Common myeloid progenitor, CD34-positive (primary cell): ENCODE measurements around the gene TBL3.
A peak's percentile ranks its signal among the peaks of the same experiment; 100 is the strongest.

Source experiments
- CTCF ChIA-PET: fragments of 350-600 bp; sonication (Branson Sonifier 250); formaldehyde crosslinking; loops from one replicate; lab custom pipeline; 2021; ENCODE audit warnings: antibody characterized with exemption; lab: Charles Lee
- POLR2A ChIA-PET: fragments of 350-600 bp; sonication (Branson Sonifier 250); formaldehyde crosslinking; loops from one replicate; lab custom pipeline; 2021; ENCODE audit warnings: antibody characterized with exemption; lab: Charles Lee
- DNase-seq, 3 donors: peaks; one replicate each; pipeline versions ENCODE4 v3.0.0 to v3.0.0-alpha.2; 2013
- H3K27ac ChIP-seq, 2 experiments: 1 replicate in 1 of 2; 2 replicates in 1 of 2; pipeline ENCODE4 v1.7.0; 2013; ENCODE audit warnings: inconsistent platforms in 2 of 2, low read length in 2 of 2, mild to moderate bottlenecking in 2 of 2, low read depth in 1 of 2, moderate library complexity in 1 of 2; ENCODE audit not compliant: severe bottlenecking in 2 of 2, insufficient read depth in 1 of 2, poor library complexity in 1 of 2
- H3K27me3 ChIP-seq, 5 experiments: replicated peaks in 2 of 5; 1 replicate in 3 of 5; 2 replicates in 2 of 5; pipeline versions ENCODE4 v1.6.1 to v1.7.0; 2013; ENCODE audit warnings: low read length in 4 of 5, mild to moderate bottlenecking in 2 of 5, moderate library complexity in 2 of 5, inconsistent platforms in 1 of 5; ENCODE audit not compliant: insufficient read depth in 5 of 5, control insufficient read depth in 4 of 5
- H3K36me3 ChIP-seq, 4 experiments: 1 replicate in 2 of 4; 2 replicates in 2 of 4; pipeline versions ENCODE4 v1.6.1 to v1.7.0; 2013; ENCODE audit warnings: low read length in 3 of 4, control low read depth in 1 of 4, mild to moderate bottlenecking in 1 of 4; ENCODE audit not compliant: control insufficient read depth in 4 of 4, insufficient read depth in 4 of 4
- H3K4me1 ChIP-seq, 4 experiments: 1 replicate in 3 of 4; 2 replicates in 1 of 4; pipeline versions ENCODE4 v1.6.1 to v1.7.1; 2013; ENCODE audit warnings: low read length in 3 of 4, mild to moderate bottlenecking in 3 of 4, control low read depth in 1 of 4, inconsistent platforms in 1 of 4, moderate library complexity in 1 of 4; ENCODE audit not compliant: control insufficient read depth in 4 of 4, insufficient read depth in 4 of 4; ENCODE audit errors: control extremely low read depth in 1 of 4
- H3K4me3 ChIP-seq, 7 experiments: 1 replicate in 4 of 7; 2 replicates in 3 of 7; pipeline versions ENCODE4 v1.5.1 to v1.7.0; 2013; ENCODE audit warnings: mild to moderate bottlenecking in 7 of 7, low read length in 6 of 7, moderate library complexity in 6 of 7, inconsistent platforms in 2 of 7, low read depth in 2 of 7, control low read depth in 1 of 7; ENCODE audit not compliant: insufficient read depth in 4 of 7, control insufficient read depth in 1 of 7; ENCODE audit errors: extremely low read depth in 1 of 7
- H3K9me3 ChIP-seq, 5 experiments: 1 replicate in 4 of 5; 2 replicates in 1 of 5; pipeline versions ENCODE4 v1.6.1 to v1.7.1; 2013; ENCODE audit warnings: low read length in 4 of 5, mild to moderate bottlenecking in 2 of 5, inconsistent platforms in 1 of 5, low read depth in 1 of 5, moderate library complexity in 1 of 5; ENCODE audit not compliant: control insufficient read depth in 4 of 5, insufficient read depth in 2 of 5; ENCODE audit errors: control extremely low read depth in 1 of 5
- WGBS: methylation state at CpG from one replicate; pipeline ENCODE4 v1.1.5; 2013; ENCODE audit not compliant: insufficient coverage; 5-methylcytosine and 5-hydroxymethylcytosine counted together

Gene TBL3

DNA sequence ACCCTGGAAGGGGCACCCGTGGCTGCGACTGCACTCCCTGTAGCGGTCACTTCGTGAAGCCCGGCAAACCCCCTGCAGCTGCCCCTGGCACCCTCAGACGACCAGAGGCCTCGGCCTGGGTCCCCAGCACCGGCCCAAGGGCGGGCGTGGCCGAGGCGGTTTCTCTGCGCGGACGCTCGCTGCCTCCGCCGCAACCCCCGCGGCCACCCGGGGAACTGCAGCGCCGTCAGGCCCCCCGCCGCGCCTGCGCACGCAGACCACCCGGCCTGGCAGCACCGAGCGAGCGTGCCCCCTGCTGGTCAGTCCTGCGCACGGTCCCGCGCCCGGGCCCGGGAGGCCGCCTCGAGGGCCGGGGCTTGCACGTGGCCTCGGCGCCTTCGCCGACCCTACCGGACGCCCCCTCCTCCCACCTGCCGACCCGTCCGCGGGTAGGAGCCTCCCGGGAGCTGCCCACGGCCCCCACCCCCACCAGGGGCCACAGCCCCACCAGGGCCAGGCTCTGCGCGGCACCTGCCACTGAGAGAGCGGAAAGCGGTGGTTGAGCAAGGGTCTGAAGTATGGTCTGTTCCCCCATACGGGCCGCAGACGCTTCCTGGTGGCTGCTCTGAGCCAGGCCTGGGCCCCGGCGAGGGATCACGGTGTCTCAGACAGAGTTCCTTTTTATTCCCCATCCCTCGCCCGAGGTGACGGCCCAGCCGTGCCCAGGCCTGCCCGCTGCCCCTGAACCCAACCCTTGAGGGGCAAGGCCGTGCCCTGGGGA lies 42.1 kb upstream of the TBL3 start:
- POLR2A ChIA-PET = no interaction called here
- H3K27ac ChIP-seq = no peak overlapping the region
- no peaks in the 10 kb centered on the region for H3K36me3 ChIP-seq
- H3K4me3 ChIP-seq = peak overlapping the region in 6 of 7 experiments; percentile 19 to 77 (median 60)
- WGBS = 13% methylated on average over 50 of the region's 70 CpGs
- H3K27me3 ChIP-seq = peaks cover 0 to 6% (median 2%) of the 10 kb centered on the region in 5 experiments
- CTCF ChIA-PET = interaction anchor here (0.6 to 2.4 kb wide), 6 partner anchors 11 to 52 kb away, joined by 3 to 9 read pairs (median 4); no protein-coding TSS in a partner anchor
- no peaks in the 10 kb centered on the region for H3K9me3 ChIP-seq
- DNase-seq = peak; percentile 84 to 90 (median 89)
- H3K4me1 ChIP-seq = peaks cover 0 to 7% (median 2%) of the 10 kb centered on the region in 4 experiments

DNA sequence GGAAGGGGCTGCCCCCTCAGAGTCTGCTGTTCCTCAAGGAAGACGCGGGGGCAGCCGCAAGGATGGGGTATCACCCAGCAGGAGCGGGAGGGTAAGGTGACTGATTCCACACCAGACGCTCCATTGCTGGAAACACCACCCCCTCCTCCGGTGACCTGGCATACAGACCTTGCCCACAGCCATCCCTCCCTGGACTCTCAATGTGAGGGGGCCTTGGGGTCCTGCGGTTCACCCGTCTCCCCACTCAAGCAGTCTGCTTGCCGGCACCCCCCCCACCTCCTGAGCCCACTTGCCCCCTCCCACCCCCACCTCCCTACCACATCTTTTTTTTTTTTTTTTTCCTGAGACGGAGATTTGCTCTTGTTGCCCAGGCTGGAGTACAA lies 41.5 kb upstream of the TBL3 start:
- Histone ChIP-seq H3K4me1 (peaks cover 0 to 7% (median 2%) of the 10 kb centered on the region in 4 experiments), H3K36me3 (no peaks in the 10 kb centered on the region), H3K27me3 (peaks cover 0 to 2% (median 0%) of the 10 kb centered on the region in 5 experiments), H3K27ac (no peak overlapping the region), H3K9me3 (no peaks in the 10 kb centered on the region), H3K4me3 (no peak overlapping the region)
- CTCF ChIA-PET = interaction anchor here (0.6 to 2.4 kb wide), 2 partner anchors 10 to 38 kb away, joined by 3 to 9 read pairs; no protein-coding TSS in a partner anchor
- 97% methylated on average over 3 of the region's 10 CpGs for WGBS
- POLR2A ChIA-PET = no interaction called here
- DNase-seq = no peak

DNA sequence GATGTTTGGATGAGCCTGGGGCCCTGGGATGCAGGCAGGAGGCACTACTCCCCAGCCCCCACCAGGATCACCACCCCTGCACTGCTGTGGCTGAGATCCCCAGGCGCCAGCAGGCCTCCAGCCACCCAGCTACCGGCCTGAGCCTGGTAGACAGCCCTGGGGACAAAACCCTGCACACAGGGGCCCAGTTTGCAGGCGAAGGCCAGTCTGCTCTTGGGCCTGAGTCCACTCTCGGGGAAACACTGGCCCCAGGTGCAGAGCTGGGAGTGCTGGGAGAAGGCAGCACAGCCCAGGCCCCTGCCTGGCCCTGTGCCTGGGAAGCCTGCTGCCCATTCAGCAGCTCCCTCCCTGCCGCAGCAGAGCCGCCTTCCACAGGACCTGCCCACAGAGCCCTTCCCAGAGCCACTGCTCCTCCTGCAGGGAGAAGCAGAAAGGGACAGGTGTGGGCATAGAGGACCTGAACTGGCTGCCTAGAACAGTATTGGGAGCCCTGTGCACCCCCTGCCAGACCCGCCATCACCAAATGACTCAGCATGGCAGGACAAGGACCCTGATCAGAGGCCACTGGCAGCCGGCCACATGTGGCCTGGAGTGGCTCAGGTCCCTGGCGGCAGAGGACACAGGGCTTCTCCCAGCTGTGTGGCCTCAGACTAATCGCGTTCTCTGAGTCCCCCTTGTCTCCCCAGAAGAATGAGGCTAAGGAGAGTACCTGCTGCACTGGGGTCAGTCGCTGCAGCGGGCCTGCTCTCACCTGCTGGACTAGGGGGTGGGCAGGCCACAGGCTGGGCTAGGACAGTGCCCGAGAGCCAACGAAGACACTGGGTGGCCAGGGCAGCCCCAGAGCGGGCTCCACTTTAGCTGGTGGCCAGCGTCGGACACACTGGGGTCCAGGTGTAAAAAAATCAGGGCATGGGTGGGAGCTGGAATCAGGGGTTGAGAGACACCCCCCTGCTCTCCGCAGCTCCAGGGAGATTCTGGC lies 39.5 kb upstream of the TBL3 start:
- H3K36me3 ChIP-seq = peaks cover 0 to 5% (median under 1%) of the 10 kb centered on the region in 4 experiments
- 92% methylated on average over 17 of the region's 19 CpGs for WGBS
- CTCF ChIA-PET = interaction anchor here (0.6 to 1.8 kb wide), 4 partner anchors 8 to 69 kb away, joined by 3 to 5 read pairs (median 4); partner anchors contain the start of gene MSRB1
- H3K27ac ChIP-seq = no peak overlapping the region
- no peaks in the 10 kb centered on the region for H3K9me3 ChIP-seq
- no peak overlapping the region for H3K4me3 ChIP-seq
- POLR2A ChIA-PET = no interaction called here
- DNase-seq = no peak
- peaks cover 0 to 7% (median 2%) of the 10 kb centered on the region in 4 experiments for H3K4me1 ChIP-seq
- H3K27me3 ChIP-seq = no peaks in the 10 kb centered on the region

DNA sequence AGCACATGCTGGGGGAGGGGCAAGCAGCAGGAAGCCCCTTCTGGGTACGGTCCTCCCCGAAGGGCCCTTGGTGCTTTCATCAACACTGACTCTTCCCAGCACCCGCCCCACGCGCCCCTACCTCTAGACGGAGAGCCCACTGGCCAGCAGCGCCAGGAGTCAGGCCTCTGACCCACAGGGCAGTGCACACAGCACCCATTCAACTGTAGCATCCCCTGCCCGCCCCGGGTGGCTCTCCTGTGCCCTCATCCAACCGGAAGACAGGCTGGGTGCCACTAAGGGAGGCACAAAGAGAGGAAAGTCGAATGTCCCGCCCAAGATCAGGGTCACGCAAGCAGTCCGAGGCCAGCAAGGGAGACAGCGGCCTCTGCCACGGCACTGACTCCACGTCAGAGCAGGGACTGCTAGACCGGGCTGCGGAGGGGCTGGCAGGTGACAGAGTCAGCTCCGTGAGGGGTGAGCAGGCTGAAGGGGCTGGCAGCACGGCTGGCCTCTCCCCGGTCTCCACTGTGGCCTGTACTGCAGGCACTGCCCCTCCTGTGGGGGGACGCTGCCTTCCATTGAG lies 38.7 kb upstream of the TBL3 start:
- no peak overlapping the region for H3K27ac ChIP-seq
- H3K4me3 ChIP-seq = no peak overlapping the region
- DNase-seq = no peak
- POLR2A ChIA-PET = no interaction called here
- 93% methylated on average over 20 of the region's 23 CpGs for WGBS
- CTCF ChIA-PET = interaction anchor here (0.6 to 1.8 kb wide), 2 partner anchors 9 to 11 kb away, joined by 4 to 5 read pairs; no protein-coding TSS in a partner anchor
- H3K36me3 ChIP-seq = peaks cover 3 to 12% (median 5%) of the 10 kb centered on the region in 4 experiments
- H3K4me1 ChIP-seq = peaks cover 0 to 7% (median 2%) of the 10 kb centered on the region in 4 experiments
- H3K27me3 ChIP-seq = no peaks in the 10 kb centered on the region
- H3K9me3 ChIP-seq = no peaks in the 10 kb centered on the region

DNA sequence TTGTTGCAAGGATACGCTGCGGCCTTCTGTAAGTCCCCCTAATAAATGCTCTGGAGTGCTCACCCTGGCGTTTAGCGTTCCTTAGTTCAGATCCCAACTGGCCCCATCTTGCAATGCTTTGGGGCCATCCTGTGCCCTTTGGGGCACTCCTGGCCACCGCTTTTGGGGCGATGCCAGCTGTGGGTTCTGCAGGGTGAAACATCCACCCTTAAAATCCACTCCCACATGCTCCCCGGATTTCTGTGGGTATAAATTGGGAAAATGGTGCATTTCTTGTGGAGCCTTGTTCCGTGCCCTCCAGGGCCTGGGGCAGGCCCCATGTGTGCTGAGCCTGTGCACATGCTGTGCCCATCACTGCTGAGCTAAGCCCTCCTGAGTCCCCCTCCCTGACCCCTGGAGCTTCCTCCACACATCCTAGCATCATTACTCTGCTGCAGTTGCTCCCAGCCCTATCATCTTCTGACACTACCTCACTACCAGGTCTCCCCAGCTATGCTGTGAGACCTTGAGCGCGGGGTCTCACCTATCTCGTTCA lies 34.8 kb upstream of the TBL3 start:
- H3K27me3 ChIP-seq = no peaks in the 10 kb centered on the region
- H3K4me1 ChIP-seq = peaks cover under 1 to 9% (median 7%) of the 10 kb centered on the region in 4 experiments
- no peak overlapping the region for H3K27ac ChIP-seq
- POLR2A ChIA-PET = no interaction called here
- no peak for DNase-seq
- no peaks in the 10 kb centered on the region for H3K9me3 ChIP-seq
- CTCF ChIA-PET = interaction anchor here (1.2 kb wide), 1 partner anchor 10 kb away, joined by 3 read pairs; no protein-coding TSS in a partner anchor
- H3K4me3 ChIP-seq = no peak overlapping the region
- peaks cover 8 to 41% (median 25%) of the 10 kb centered on the region in 4 experiments for H3K36me3 ChIP-seq
- 92% methylated on average over 5 of the region's 11 CpGs for WGBS

DNA sequence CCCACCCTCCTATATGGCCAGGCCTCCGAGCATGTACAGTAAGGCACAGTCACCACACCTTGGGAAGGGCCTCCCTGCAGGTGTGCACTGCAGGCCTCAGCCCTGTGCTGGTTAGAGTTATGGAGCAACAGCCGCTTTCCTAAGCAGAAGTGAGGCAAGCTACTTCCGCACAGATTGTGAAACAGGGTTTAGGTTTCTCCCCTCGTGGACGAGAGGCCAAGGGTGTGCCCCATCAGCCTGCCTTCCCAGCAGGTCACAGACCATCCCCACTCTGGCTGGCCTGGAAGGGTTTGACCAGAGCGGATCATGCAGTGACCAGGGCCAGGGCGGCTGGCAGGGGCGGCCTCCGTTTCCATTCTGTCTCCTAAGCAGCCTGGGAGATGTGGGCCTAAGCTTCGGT lies 33.5 kb upstream of the TBL3 start:
- CTCF ChIA-PET = interaction anchor here (0.6 kb wide), 1 partner anchor 950 kb away, joined by 3 read pairs; no protein-coding TSS in a partner anchor
- peaks cover 8 to 41% (median 25%) of the 10 kb centered on the region in 4 experiments for H3K36me3 ChIP-seq
- no peak overlapping the region for H3K4me3 ChIP-seq
- H3K27ac ChIP-seq = no peak overlapping the region
- no peaks in the 10 kb centered on the region for H3K27me3 ChIP-seq
- H3K9me3 ChIP-seq = no peaks in the 10 kb centered on the region
- peaks cover 3 to 18% (median 17%) of the 10 kb centered on the region in 4 experiments for H3K4me1 ChIP-seq
- no peak for DNase-seq
- POLR2A ChIA-PET = no interaction called here
- WGBS = 94% methylated on average over 10 of the region's 10 CpGs
